ENCODE measurements around the gene ZNF559. TPM values are rescaled to one million over a fixed set of nuclear protein-coding genes. Genes with fewer than 3 reads are reported as not detected.

Gene ZNF559
- total and polyA plus RNA-seq, 2 donors (not counting 1 experiment from before 2014, with no cell fraction given) = 23.9 to 49.3 TPM

DNA sequence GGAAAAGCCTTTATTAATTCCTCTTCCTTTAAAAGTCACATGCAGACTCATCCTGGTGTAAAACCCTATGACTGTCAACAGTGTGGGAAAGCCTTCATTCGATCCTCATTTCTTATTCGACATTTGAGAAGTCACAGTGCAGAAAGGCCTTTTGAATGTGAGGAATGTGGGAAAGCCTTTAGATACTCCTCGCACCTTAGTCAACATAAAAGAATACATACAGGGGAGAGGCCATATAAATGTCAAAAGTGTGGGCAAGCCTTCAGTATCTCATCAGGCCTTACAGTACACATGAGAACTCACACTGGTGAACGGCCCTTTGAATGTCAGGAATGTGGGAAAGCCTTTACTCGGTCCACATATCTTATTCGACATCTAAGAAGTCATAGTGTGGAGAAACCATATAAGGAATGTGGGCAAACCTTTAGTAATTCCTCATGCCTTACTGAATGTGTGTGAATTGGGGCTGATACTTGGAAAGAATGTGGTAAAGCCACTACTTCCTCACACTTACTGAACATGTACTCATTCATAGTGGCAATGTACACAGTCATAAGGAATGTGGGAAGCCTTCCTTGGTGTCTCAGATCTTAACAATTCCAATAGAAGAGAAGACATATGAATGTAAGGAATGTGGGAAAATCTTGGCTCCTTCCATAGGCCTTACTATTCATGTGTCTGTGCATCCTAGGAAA lies 18.8 kb downstream of the ZNF559 start:
- no peak for DNase-seq
- intact Hi-C loops (cut with micrococcal nuclease) = loop anchor here (10.0 kb wide), 1 partner anchor 48 kb away; no protein-coding TSS in a partner anchor
- Histone ChIP-seq H3K9ac (ENCODE audit: low read length) (no peak overlapping the region), H3K4me3 (ENCODE audit: control extremely low read depth in 1 of 5, extremely low read depth in 1 of 5, insufficient read depth in 1 of 5, low read depth in 2 of 5, low read length in 4 of 5) (peak overlapping the region in 1 of 5 experiments; percentile 18), H3K27me3 (replicated peaks in 1 of 4; ENCODE audit: control extremely low read depth in 1 of 4, control insufficient read depth in 3 of 4, insufficient read depth in 4 of 4, low read length in 3 of 4) (no peaks in the 10 kb centered on the region), H2AFZ (ENCODE audit: insufficient read depth, low read depth, low read length, poor library complexity, severe bottlenecking) (no peak overlapping the region), H3K79me2 (ENCODE audit: control insufficient read depth, insufficient read depth, low read length) (peaks cover 20% of the 10 kb centered on the region), H3K9me3 (ENCODE audit: control extremely low read depth in 1 of 3, control insufficient read depth in 2 of 3, insufficient read depth in 1 of 3, low read length in 2 of 3) (peaks cover 40 to 95% (median 41%) of the 10 kb centered on the region in 3 donors), H3K4me2 (replicated peaks; ENCODE audit: low read depth, low read length, poor library complexity, severe bottlenecking) (no peak overlapping the region), H4K20me1 (ENCODE audit: control insufficient read depth, insufficient read depth, low read length, poor library complexity, severe bottlenecking) (no peaks in the 10 kb centered on the region), H3K36me3 (replicated peaks in 1 of 2; ENCODE audit: control extremely low read depth in 1 of 2, control insufficient read depth in 1 of 2, extremely low read depth in 1 of 2, insufficient read depth in 2 of 2, low read length in 1 of 2) (peaks cover 31 to 56% of the 10 kb centered on the region in 2 experiments), H3K27ac (ENCODE audit: low read length in 2 of 2) (no peak overlapping the region), H3K4me1 (ENCODE audit: control insufficient read depth in 2 of 2, insufficient read depth in 2 of 2, low read length in 2 of 2) (no peaks in the 10 kb centered on the region)
- CTCF ChIA-PET = no interaction called here
- H3K9me3 Mint-ChIP-seq (ENCODE audit: insufficient read depth) = peaks cover 32% of the 10 kb centered on the region
- H3K4me3 Mint-ChIP-seq = no peak overlapping the region
- WGBS (ENCODE audit: insufficient coverage) = no CpG with 5 or more reads among the region's 6 CpGs
- H3K27me3 Mint-ChIP-seq = no peaks in the 10 kb centered on the region
- no peak for ATAC-seq (ENCODE audit: low read depth)
- H3K4me1 Mint-ChIP-seq = no peaks in the 10 kb centered on the region
- POLR2A ChIA-PET = no interaction called here
- H3K27ac Mint-ChIP-seq = no peak overlapping the region
- TF ChIP-seq, protein P1, sequence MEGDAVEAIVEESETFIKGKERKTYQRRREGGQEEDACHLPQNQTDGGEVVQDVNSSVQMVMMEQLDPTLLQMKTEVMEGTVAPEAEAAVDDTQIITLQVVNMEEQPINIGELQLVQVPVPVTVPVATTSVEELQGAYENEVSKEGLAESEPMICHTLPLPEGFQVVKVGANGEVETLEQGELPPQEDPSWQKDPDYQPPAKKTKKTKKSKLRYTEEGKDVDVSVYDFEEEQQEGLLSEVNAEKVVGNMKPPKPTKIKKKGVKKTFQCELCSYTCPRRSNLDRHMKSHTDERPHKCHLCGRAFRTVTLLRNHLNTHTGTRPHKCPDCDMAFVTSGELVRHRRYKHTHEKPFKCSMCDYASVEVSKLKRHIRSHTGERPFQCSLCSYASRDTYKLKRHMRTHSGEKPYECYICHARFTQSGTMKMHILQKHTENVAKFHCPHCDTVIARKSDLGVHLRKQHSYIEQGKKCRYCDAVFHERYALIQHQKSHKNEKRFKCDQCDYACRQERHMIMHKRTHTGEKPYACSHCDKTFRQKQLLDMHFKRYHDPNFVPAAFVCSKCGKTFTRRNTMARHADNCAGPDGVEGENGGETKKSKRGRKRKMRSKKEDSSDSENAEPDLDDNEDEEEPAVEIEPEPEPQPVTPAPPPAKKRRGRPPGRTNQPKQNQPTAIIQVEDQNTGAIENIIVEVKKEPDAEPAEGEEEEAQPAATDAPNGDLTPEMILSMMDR (IDR thresholded peaks at IDR 0.05) = no peak
- TF ChIP-seq EZH2 (IDR thresholded peaks at IDR 0.05; ENCODE audit: borderline replicate concordance, insufficient read depth, low read depth, low read length, poor library complexity, severe bottlenecking) = no peak

DNA sequence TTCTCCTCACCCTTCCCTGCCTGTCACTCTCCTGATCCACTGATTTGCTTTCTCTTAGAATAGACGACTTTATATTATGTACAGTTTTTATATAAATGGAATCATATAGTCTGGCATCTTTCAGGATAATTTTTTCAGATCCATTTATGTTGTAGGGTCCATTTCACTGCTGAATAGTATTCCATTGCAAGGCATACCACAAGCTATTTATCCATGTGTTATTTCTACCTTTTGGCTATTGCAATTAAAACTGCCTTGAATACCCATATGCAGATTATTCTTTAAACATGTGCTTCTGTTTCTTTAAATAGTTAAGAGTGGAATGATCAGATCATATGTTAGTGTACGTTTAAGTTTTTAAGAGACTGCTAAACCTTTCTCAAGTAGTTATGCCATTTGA lies 21.0 kb downstream of the ZNF559 start:
- Histone ChIP-seq H4K20me1 (ENCODE audit: control insufficient read depth, insufficient read depth, low read length, poor library complexity, severe bottlenecking) (no peaks in the 10 kb centered on the region), H3K4me3 (ENCODE audit: control extremely low read depth in 1 of 5, extremely low read depth in 1 of 5, insufficient read depth in 1 of 5, low read depth in 2 of 5, low read length in 4 of 5) (no peak overlapping the region), H2AFZ (ENCODE audit: insufficient read depth, low read depth, low read length, poor library complexity, severe bottlenecking) (no peak overlapping the region), H3K79me2 (ENCODE audit: control insufficient read depth, insufficient read depth, low read length) (peaks cover 4% of the 10 kb centered on the region), H3K36me3 (replicated peaks in 1 of 2; ENCODE audit: control extremely low read depth in 1 of 2, control insufficient read depth in 1 of 2, extremely low read depth in 1 of 2, insufficient read depth in 2 of 2, low read length in 1 of 2) (peaks cover 18 to 36% of the 10 kb centered on the region in 2 experiments), H3K9me3 (ENCODE audit: control extremely low read depth in 1 of 3, control insufficient read depth in 2 of 3, insufficient read depth in 1 of 3, low read length in 2 of 3) (peaks cover 30 to 94% (median 36%) of the 10 kb centered on the region in 3 donors), H3K9ac (ENCODE audit: low read length) (no peak overlapping the region), H3K4me1 (ENCODE audit: control insufficient read depth in 2 of 2, insufficient read depth in 2 of 2, low read length in 2 of 2) (no peaks in the 10 kb centered on the region), H3K27ac (ENCODE audit: low read length in 2 of 2) (no peak overlapping the region), H3K27me3 (replicated peaks in 1 of 4; ENCODE audit: control extremely low read depth in 1 of 4, control insufficient read depth in 3 of 4, insufficient read depth in 4 of 4, low read length in 3 of 4) (no peaks in the 10 kb centered on the region), H3K4me2 (replicated peaks; ENCODE audit: low read depth, low read length, poor library complexity, severe bottlenecking) (no peak overlapping the region)
- POLR2A ChIA-PET = no interaction called here
- Mint-ChIP-seq H3K27ac (no peak overlapping the region), H3K4me1 (no peaks in the 10 kb centered on the region), H3K27me3 (no peaks in the 10 kb centered on the region), H3K9me3 (ENCODE audit: insufficient read depth) (peaks cover 23% of the 10 kb centered on the region), H3K4me3 (no peak overlapping the region)
- CTCF ChIA-PET = no interaction called here
- DNase-seq (no peak), ATAC-seq (ENCODE audit: low read depth) (no peak)
- TF ChIP-seq, protein P1 (IDR thresholded peaks at IDR 0.05) = no peak
- TF ChIP-seq EZH2 (IDR thresholded peaks at IDR 0.05; ENCODE audit: borderline replicate concordance, insufficient read depth, low read depth, low read length, poor library complexity, severe bottlenecking) = no peak
- intact Hi-C loops (cut with micrococcal nuclease) = loop anchor here (10.0 kb wide), 1 partner anchor 50 kb away; no protein-coding TSS in a partner anchor
- no CpG with 5 or more reads among the region's 2 CpGs for WGBS (ENCODE audit: insufficient coverage)

All from B cell (primary cell).